Naive thymus-derived CD4-positive, alpha-beta T cell (primary cell): ENCODE measurements around the gene LMO7. TPM values are rescaled to one million over a fixed set of nuclear protein-coding genes. Genes with fewer than 3 reads are reported as not detected.

Experiments
- ATAC-seq: fragments of 150-1000 bp; cut with Tn5 transposase; 2 replicates; pipeline ENCODE4 v1.10.0; 2021; ENCODE audit warnings: mild to moderate bottlenecking, moderate library complexity
- CTCF ChIA-PET: fragments of 350-600 bp; sonication (Branson Sonifier 250); formaldehyde crosslinking; loops from one replicate; lab custom pipeline; 2021; ENCODE audit warnings: antibody characterized with exemption; lab: Charles Lee
- POLR2A ChIA-PET: fragments of 350-600 bp; sonication (Branson Sonifier 250); formaldehyde crosslinking; loops from one replicate; lab custom pipeline; 2021; ENCODE audit warnings: antibody characterized with exemption, inconsistent platforms; lab: Charles Lee
- DNase-seq, 9 donors: peaks; one replicate each; pipeline versions ENCODE4 v3.0.0 to v3.0.0-alpha.2; 2020 to 2022; ENCODE audit warnings: mixed read lengths in 1 of 9
- H3K27ac ChIP-seq: one replicate; pipeline ENCODE4 v1.7.0; 2013; ENCODE audit warnings: mild to moderate bottlenecking, low read depth, low read length, moderate library complexity
- H3K27me3 ChIP-seq, 2 donors: one replicate each; pipeline ENCODE4 v1.7.0; 2013; ENCODE audit warnings: low read length in 2 of 2, mild to moderate bottlenecking in 2 of 2, moderate library complexity in 2 of 2; ENCODE audit not compliant: control insufficient read depth in 2 of 2, insufficient read depth in 2 of 2
- H3K36me3 ChIP-seq, 3 experiments: 1 replicate in 2 of 3; 2 replicates in 1 of 3; pipeline ENCODE4 v1.7.0; 2013; ENCODE audit warnings: low read length in 3 of 3, mild to moderate bottlenecking in 3 of 3, moderate library complexity in 1 of 3; ENCODE audit not compliant: insufficient read depth in 3 of 3, control insufficient read depth in 2 of 3
- H3K4me1 ChIP-seq, 2 donors: one replicate each; pipeline ENCODE4 v1.7.0; 2013; ENCODE audit warnings: low read length in 2 of 2, mild to moderate bottlenecking in 2 of 2, moderate library complexity in 1 of 2; ENCODE audit not compliant: control insufficient read depth in 2 of 2, insufficient read depth in 2 of 2
- H3K4me3 ChIP-seq: 2 replicates; pipeline ENCODE4 v1.7.0; 2013; ENCODE audit warnings: mild to moderate bottlenecking, low read length
- H3K9me3 ChIP-seq, 3 experiments: 1 replicate in 2 of 3; 2 replicates in 1 of 3; pipeline ENCODE4 v1.7.0; 2013; ENCODE audit warnings: low read length in 3 of 3; ENCODE audit not compliant: control insufficient read depth in 2 of 3
- H3K27ac Mint-ChIP-seq, 9 donors: one replicate each; pipeline ENCODE4 v1.8.0; 2020 to 2022; ENCODE audit warnings: mixed read lengths in 9 of 9, mild to moderate bottlenecking in 8 of 9, moderate library complexity in 5 of 9, inconsistent platforms in 2 of 9
- H3K27me3 Mint-ChIP-seq, 5 donors: one replicate each; pipeline ENCODE4 v1.8.0; 2021 to 2022; ENCODE audit warnings: mixed read lengths in 5 of 5, mild to moderate bottlenecking in 1 of 5
- H3K36me3 Mint-ChIP-seq, 5 donors: one replicate each; pipeline ENCODE4 v1.8.0; 2020 to 2022; ENCODE audit warnings: mixed read lengths in 5 of 5, mild to moderate bottlenecking in 3 of 5, inconsistent platforms in 1 of 5
- H3K4me1 Mint-ChIP-seq, 7 donors: one replicate each; pipeline ENCODE4 v1.8.0; 2020 to 2022; ENCODE audit warnings: mixed read lengths in 7 of 7, mild to moderate bottlenecking in 3 of 7, inconsistent platforms in 1 of 7
- H3K4me3 Mint-ChIP-seq, 10 donors: one replicate each; pipeline ENCODE4 v1.8.0; 2020 to 2022; ENCODE audit warnings: mild to moderate bottlenecking in 10 of 10, mixed read lengths in 10 of 10, moderate library complexity in 6 of 10, inconsistent platforms in 2 of 10
- H3K9me3 Mint-ChIP-seq, 11 donors: one replicate each; pipeline ENCODE4 v1.8.0; 2020 to 2022; ENCODE audit warnings: mixed read lengths in 11 of 11, mild to moderate bottlenecking in 4 of 11, inconsistent platforms in 1 of 11, moderate library complexity in 1 of 11
- intact Hi-C, 2 donors: fragments of 100-400 bp; cut with micrococcal nuclease; formaldehyde crosslinking; loops; one replicate each; pipeline ENCODE4 v1.15.1; 2023
- polyA plus RNA-seq, 2 donors: library from polyadenylated mRNA; unstranded; fragments of 300-500 nt; fragmentation: Illumina TruSeq; gene quantifications; one replicate each; pipeline ENCODE4 v1.2.3, GENCODE V29; 2021
- total RNA-seq, 6 experiments: library from RNA in 5 of 6; stranded (reverse) in 5 of 6; gene quantifications; 1 replicate in 5 of 6; 2 replicates in 1 of 6; pipeline ENCODE4 v1.2.3 and lab custom pipeline; 2021 to 2026

Gene LMO7
- total and polyA plus RNA-seq, 7 experiments from 2014 or later = 18.0 to 68.1 (median 37.8) TPM

- POLR2A ChIA-PET = no interaction called here
- H3K27ac ChIP-seq = no peak overlapping the region
- ATAC-seq = no peak
Measured at GRCh38 chr13:75744127-75744526, 108.0 kb downstream of the LMO7 start.

GRCh38 chr13:75745387-75745786, 109.3 kb downstream of the LMO7 start:
- H3K9me3 Mint-ChIP-seq = peaks cover 0 to 13% (median 4%) of the 10 kb centered on the region in 11 donors
- no peak overlapping the region for H3K4me3 Mint-ChIP-seq
- no peaks in the 10 kb centered on the region for H3K4me1 Mint-ChIP-seq
- DNase-seq = no peak
- no peak for ATAC-seq
- no peak overlapping the region for H3K27ac Mint-ChIP-seq
- intact Hi-C loops = no loop called here
- H3K27me3 Mint-ChIP-seq = no peaks in the 10 kb centered on the region
- Histone ChIP-seq H3K36me3 (no peaks in the 10 kb centered on the region), H3K4me3 (no peak overlapping the region), H3K27ac (no peak overlapping the region), H3K27me3 (no peaks in the 10 kb centered on the region), H3K9me3 (no peaks in the 10 kb centered on the region), H3K4me1 (no peaks in the 10 kb centered on the region)
- POLR2A ChIA-PET = no interaction called here
- H3K36me3 Mint-ChIP-seq = peaks cover 9 to 20% (median 10%) of the 10 kb centered on the region in 5 donors
- CTCF ChIA-PET = no interaction called here

More at GRCh38 chr13:75744127-75744526, 108.0 kb downstream of the LMO7 start:
- H3K27me3 Mint-ChIP-seq = no peaks in the 10 kb centered on the region
- H3K4me1 ChIP-seq = no peaks in the 10 kb centered on the region
- CTCF ChIA-PET = interaction anchor here (0.6 kb wide), 1 partner anchor 52 kb away, joined by 3 read pairs; no protein-coding TSS in a partner anchor
- H3K4me3 Mint-ChIP-seq = no peak overlapping the region
- intact Hi-C loops = no loop called here
- H3K9me3 Mint-ChIP-seq = peaks cover 0 to 13% (median 4%) of the 10 kb centered on the region in 11 donors
- H3K36me3 ChIP-seq = no peaks in the 10 kb centered on the region
- H3K4me3 ChIP-seq = no peak overlapping the region
- no peaks in the 10 kb centered on the region for H3K27me3 ChIP-seq
- DNase-seq = no peak
- H3K36me3 Mint-ChIP-seq = peaks cover 9 to 25% (median 10%) of the 10 kb centered on the region in 5 donors
- peaks cover 0 to 8% (median 0%) of the 10 kb centered on the region in 7 donors for H3K4me1 Mint-ChIP-seq
- H3K9me3 ChIP-seq = no peaks in the 10 kb centered on the region
- no peak overlapping the region for H3K27ac Mint-ChIP-seq

DNA sequence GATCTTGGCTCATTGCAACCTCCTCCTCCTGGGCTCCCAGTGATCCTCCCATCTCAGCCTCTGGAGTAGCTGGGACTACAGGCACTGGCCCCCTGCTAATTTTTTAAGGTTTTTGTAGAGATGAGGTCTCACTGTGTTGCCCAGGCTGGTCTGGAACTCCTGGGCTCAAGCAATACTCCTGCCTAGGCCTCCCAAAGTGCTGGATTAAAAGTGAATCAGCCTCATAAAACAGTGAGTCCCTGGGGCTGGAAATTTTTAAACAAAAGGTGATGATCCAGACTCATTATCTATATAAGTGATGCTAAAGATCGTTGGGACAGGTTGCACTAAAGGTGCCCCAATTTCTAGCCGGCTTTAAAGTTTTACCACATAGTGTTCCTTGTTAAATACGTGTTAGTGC, 112.7 kb downstream of the LMO7 start:
- peaks cover 0 to 16% (median 8%) of the 10 kb centered on the region in 5 donors for H3K36me3 Mint-ChIP-seq
- H3K27ac ChIP-seq = no peak overlapping the region
- no peaks in the 10 kb centered on the region for H3K27me3 ChIP-seq
- H3K9me3 ChIP-seq = no peaks in the 10 kb centered on the region
- intact Hi-C loops = no loop called here
- no peak overlapping the region for H3K4me3 Mint-ChIP-seq
- H3K4me1 Mint-ChIP-seq = no peaks in the 10 kb centered on the region
- CTCF ChIA-PET = no interaction called here
- H3K9me3 Mint-ChIP-seq = peaks cover 0 to 13% (median 2%) of the 10 kb centered on the region in 11 donors
- H3K27me3 Mint-ChIP-seq = no peaks in the 10 kb centered on the region
- H3K4me1 ChIP-seq = no peaks in the 10 kb centered on the region
- DNase-seq (no peak), ATAC-seq (no peak)
- H3K36me3 ChIP-seq = no peaks in the 10 kb centered on the region
- no peak overlapping the region for H3K4me3 ChIP-seq
- H3K27ac Mint-ChIP-seq = no peak overlapping the region
- POLR2A ChIA-PET = no interaction called here

- Histone ChIP-seq H3K27me3 (no peaks in the 10 kb centered on the region), H3K4me3 (no peak overlapping the region), H3K9me3 (no peaks in the 10 kb centered on the region), H3K27ac (no peak overlapping the region), H3K4me1 (no peaks in the 10 kb centered on the region), H3K36me3 (no peaks in the 10 kb centered on the region)
- peaks cover 0 to 3% (median 0%) of the 10 kb centered on the region in 7 donors for H3K4me1 Mint-ChIP-seq
- DNase-seq (no peak), ATAC-seq (no peak)
- H3K9me3 Mint-ChIP-seq = peaks cover 0 to 16% (median 4%) of the 10 kb centered on the region in 11 donors
- ChIA-PET POLR2A (no interaction called here), CTCF (no interaction called here)
- intact Hi-C loops = no loop called here
- H3K36me3 Mint-ChIP-seq = peaks cover 4 to 19% (median 11%) of the 10 kb centered on the region in 5 donors
- H3K27me3 Mint-ChIP-seq = no peaks in the 10 kb centered on the region
- H3K27ac Mint-ChIP-seq = no peak overlapping the region
- H3K4me3 Mint-ChIP-seq = no peak overlapping the region
Measured at GRCh38 chr13:75749407-75749806, 113.3 kb downstream of the LMO7 start.

GRCh38 chr13:75751350-75751749, 115.2 kb downstream of the LMO7 start:
- Mint-ChIP-seq H3K27ac (no peak overlapping the region), H3K4me3 (no peak overlapping the region), H3K27me3 (no peaks in the 10 kb centered on the region), H3K36me3 (peaks cover 4 to 23% (median 8%) of the 10 kb centered on the region in 5 donors), H3K4me1 (peaks cover 5 to 22% (median 13%) of the 10 kb centered on the region in 7 donors), H3K9me3 (peaks cover 0 to 15% (median 3%) of the 10 kb centered on the region in 11 donors)
- no peaks in the 10 kb centered on the region for H3K36me3 ChIP-seq
- H3K27me3 ChIP-seq = no peaks in the 10 kb centered on the region
- intact Hi-C loops = loop anchor here in 1 of 2 donors (1.0 kb wide), 1 partner anchor 24 kb away; no protein-coding TSS in a partner anchor
- H3K4me3 ChIP-seq = no peak overlapping the region
- no peaks in the 10 kb centered on the region for H3K9me3 ChIP-seq
- ChIA-PET POLR2A (interaction anchor here (1.3 kb wide), 1 partner anchor 10 kb away, joined by 5 read pairs; no protein-coding TSS in a partner anchor), CTCF (interaction anchor here (2.0 kb wide), 1 partner anchor 9 kb away, joined by 7 read pairs; no protein-coding TSS in a partner anchor)
- no peak for ATAC-seq
- no peak for DNase-seq
- peaks cover 0 to 9% of the 10 kb centered on the region in 2 donors for H3K4me1 ChIP-seq
- no peak overlapping the region for H3K27ac ChIP-seq

GRCh38 chr13:75752826-75753225, 116.7 kb downstream of the LMO7 start:
- no peak for ATAC-seq
- peaks cover 4 to 28% (median 8%) of the 10 kb centered on the region in 5 donors for H3K36me3 Mint-ChIP-seq
- intact Hi-C loops = no loop called here

GRCh38 chr13:75754936-75755335, 118.8 kb downstream of the LMO7 start:
- Mint-ChIP-seq H3K4me1 (peaks cover 16 to 47% (median 36%) of the 10 kb centered on the region in 7 donors), H3K27ac (peak overlapping the region in 2 of 9 donors; percentile 15 to 36), H3K36me3 (peaks cover 4 to 30% (median 8%) of the 10 kb centered on the region in 5 donors), H3K27me3 (no peaks in the 10 kb centered on the region), H3K4me3 (no peak overlapping the region), H3K9me3 (peaks cover 0 to 19% (median 3%) of the 10 kb centered on the region in 11 donors)
- ChIA-PET CTCF (no interaction called here), POLR2A (interaction anchor here (1.6 kb wide), 1 partner anchor 29 kb away, joined by 4 read pairs; no protein-coding TSS in a partner anchor)
- ATAC-seq (no peak), DNase-seq (no peak)
- intact Hi-C loops = loop anchor here in 1 of 2 donors (5.0 kb wide), 1 partner anchor 38 kb away; no protein-coding TSS in a partner anchor
- H3K27me3 ChIP-seq = no peaks in the 10 kb centered on the region
- H3K27ac ChIP-seq = no peak overlapping the region
- H3K4me1 ChIP-seq = peaks cover 5 to 11% of the 10 kb centered on the region in 2 donors
- no peak overlapping the region for H3K4me3 ChIP-seq
- no peaks in the 10 kb centered on the region for H3K9me3 ChIP-seq
- no peaks in the 10 kb centered on the region for H3K36me3 ChIP-seq

More at GRCh38 chr13:75752826-75753225, 116.7 kb downstream of the LMO7 start:
- H3K9me3 Mint-ChIP-seq = peaks cover 0 to 19% (median 3%) of the 10 kb centered on the region in 11 donors
- no peak overlapping the region for H3K27ac Mint-ChIP-seq
- no peak overlapping the region for H3K4me3 Mint-ChIP-seq
- no peaks in the 10 kb centered on the region for H3K27me3 Mint-ChIP-seq
- H3K27ac ChIP-seq = no peak overlapping the region
- H3K4me1 ChIP-seq = peaks cover 5 to 11% of the 10 kb centered on the region in 2 donors
- no peaks in the 10 kb centered on the region for H3K36me3 ChIP-seq
- DNase-seq = no peak
- no peaks in the 10 kb centered on the region for H3K27me3 ChIP-seq
- ChIA-PET POLR2A (no interaction called here), CTCF (no interaction called here)
- H3K4me1 Mint-ChIP-seq = peaks cover 13 to 37% (median 28%) of the 10 kb centered on the region in 7 donors
- no peaks in the 10 kb centered on the region for H3K9me3 ChIP-seq
- H3K4me3 ChIP-seq = no peak overlapping the region
